PC-9 (cell line): ENCODE results near the gene TTC23. TPM values are rescaled to one million over a fixed set of nuclear protein-coding genes. Genes with fewer than 3 reads are reported as not detected.

Experiments used
- BruUV-seq: library from RNA; stranded (reverse); fragments of 400-500 nt; replicated peaks from 2 replicates; lab custom pipeline; 2021; lab: Mats Ljungman, UMichigan
- CTCF ChIA-PET: fragments of 300-600 bp; sonication (Branson Sonifier 250); formaldehyde crosslinking; loops from one replicate; lab custom pipeline; 2022; ENCODE audit warnings: antibody characterized with exemption; lab: Charles Lee
- POLR2A ChIA-PET: fragments of 300-600 bp; sonication (Branson Sonifier 250); formaldehyde crosslinking; loops from one replicate; lab custom pipeline; 2022; ENCODE audit warnings: antibody characterized with exemption; ENCODE audit not compliant: unreplicated experiment; lab: Charles Lee
- DNase-seq, 2 experiments: peaks; one replicate each; pipeline versions ENCODE4 v3.0.0 to v3.0.0-alpha.2; 2015 to 2022; ENCODE audit warnings: mixed read lengths in 1 of 2
- H2AFZ ChIP-seq: fragments of 200-600 bp; sonication (generic); 2 replicates; pipeline ENCODE4 v1.8.1; 2017; ENCODE audit warnings: antibody characterized with exemption
- H3F3A ChIP-seq: fragments of 200-600 bp; sonication (generic); 2 replicates; pipeline ENCODE4 v1.8.1; 2017; ENCODE audit warnings: antibody characterized with exemption, mild to moderate bottlenecking, low read depth; ENCODE audit not compliant: insufficient read depth
- H3K27ac ChIP-seq: fragments of 200-600 bp; sonication (generic); 2 replicates; pipeline ENCODE4 v1.6.1; 2016; ENCODE audit warnings: mixed run types
- H3K27me3 ChIP-seq: fragments of 200-600 bp; sonication (generic); 2 replicates; pipeline ENCODE4 v1.6.1; 2016; ENCODE audit warnings: low read depth, mixed run types; ENCODE audit not compliant: insufficient read depth
- H3K36me3 ChIP-seq: fragments of 200-600 bp; sonication (generic); 2 replicates; pipeline ENCODE4 v1.6.1; 2016; ENCODE audit warnings: low read depth, mixed run types
- H3K4me1 ChIP-seq: fragments of 200-600 bp; sonication (generic); replicated peaks from 2 replicates; pipeline ENCODE4 v1.6.1; 2016; ENCODE audit warnings: mixed run types; ENCODE audit not compliant: insufficient read depth
- H3K4me2 ChIP-seq: fragments of 200-600 bp; sonication (generic); 2 replicates; pipeline ENCODE4 v1.6.1; 2017; ENCODE audit warnings: mixed run types
- H3K4me3 ChIP-seq: fragments of 200-600 bp; sonication (generic); 2 replicates; pipeline ENCODE4 v1.6.1; 2016; ENCODE audit warnings: mixed run types
- H3K79me2 ChIP-seq: fragments of 200-600 bp; sonication (generic); 2 replicates; pipeline ENCODE4 v1.6.1; 2017; ENCODE audit warnings: low read depth, mixed run types
- H3K9me2 ChIP-seq: fragments of 200-600 bp; sonication (generic); 2 replicates; pipeline ENCODE4 v1.8.1; 2017; ENCODE audit warnings: mild to moderate bottlenecking; ENCODE audit not compliant: insufficient read depth
- H3K9me3 ChIP-seq: fragments of 200-600 bp; sonication (generic); 2 replicates; pipeline ENCODE4 v1.8.1; 2016; ENCODE audit warnings: low read depth; ENCODE audit not compliant: insufficient read depth
- H4K20me1 ChIP-seq: fragments of 200-600 bp; sonication (generic); 2 replicates; pipeline ENCODE4 v1.8.1; 2017; ENCODE audit not compliant: insufficient read depth
- CTCF ChIP-seq: fragments of 200-600 bp; sonication (generic); conservative IDR thresholded peaks from 2 replicates; pipeline ENCODE4 v1.6.1; 2017; ENCODE audit warnings: mixed run types, antibody characterized with exemption, mild to moderate bottlenecking, moderate library complexity
- EZH2 ChIP-seq: fragments of 200-600 bp; sonication (generic); IDR thresholded peaks from 2 replicates; pipeline ENCODE4 v1.8.0; 2017; ENCODE audit warnings: antibody characterized with exemption, low read depth
- intact Hi-C: fragments of 100-400 bp; cut with micrococcal nuclease; formaldehyde crosslinking; loops from one replicate; pipeline ENCODE4 v1.10.0; 2022; ENCODE audit not compliant: unreplicated experiment
- total RNA-seq: library from RNA; stranded (reverse); gene quantifications from 2 replicates; pipeline ENCODE4 v1.2.3, GENCODE V29; 2021

Gene TTC23
- total RNA-seq, 1 experiment from 2014 or later, result 18.4 TPM

GRCh38 chr15:99282121-99282520 is 32.7 kb upstream of the TTC23 start:
- Histone ChIP-seq H3K9me2 (0 out of 2 replicates have a peak, but pooled peaks cover 5% of the 10 kb centered on the region), H3K4me2 (no peak overlapping the region), H3F3A (no peaks in the 10 kb centered on the region), H3K27me3 (no peaks in the 10 kb centered on the region), H4K20me1 (no peaks in the 10 kb centered on the region), H3K79me2 (no peaks in the 10 kb centered on the region), H3K36me3 (no peaks in the 10 kb centered on the region), H3K4me1 (no peaks in the 10 kb centered on the region), H2AFZ (no peak overlapping the region), H3K27ac (no peak overlapping the region), H3K4me3 (no peak overlapping the region), H3K9me3 (no peaks in the 10 kb centered on the region)
- no peak for TF ChIP-seq CTCF
- no peak for TF ChIP-seq EZH2
- POLR2A ChIA-PET, result interaction anchor here (0.6 kb wide), 1 partner anchor 172 kb away, joined by 3 read pairs; no protein-coding TSS in a partner anchor
- CTCF ChIA-PET, result interaction anchor here (0.6 to 1.4 kb wide), 3 partner anchors 423 to 615 kb away, joined by 5 to 8 read pairs (median 8); no protein-coding TSS in a partner anchor
- BruUV-seq, result no TSS peak
- intact Hi-C loops, result loop anchor here (10.0 kb wide), 1 partner anchor 283 kb away; the partner anchor contains the start of gene MEF2A
- DNase-seq, result no peak

- Histone ChIP-seq H3K4me3 (no peak overlapping the region), H3K9me3 (no peaks in the 10 kb centered on the region), H3F3A (no peaks in the 10 kb centered on the region), H3K4me1 (no peaks in the 10 kb centered on the region), H3K79me2 (no peaks in the 10 kb centered on the region), H3K36me3 (no peaks in the 10 kb centered on the region), H3K27me3 (no peaks in the 10 kb centered on the region), H3K9me2 (no peaks in the 10 kb centered on the region), H3K27ac (no peak overlapping the region), H3K4me2 (no peak overlapping the region), H2AFZ (no peak overlapping the region), H4K20me1 (no peaks in the 10 kb centered on the region)
- CTCF ChIA-PET, result no interaction called here
- no peak for DNase-seq
- intact Hi-C loops, result loop anchor here (10.0 kb wide), 2 partner anchors 285 to 1325 kb away; partner anchors contain the start of genes ASB7, LINS1 and MEF2A
- BruUV-seq, result no TSS peak
- no peak for TF ChIP-seq EZH2
- no peak for TF ChIP-seq CTCF
- POLR2A ChIA-PET, result no interaction called here
Measured at GRCh38 chr15:99279827-99280226, 30.4 kb upstream of the TTC23 start.

GRCh38 chr15:99279290-99279689 is 29.9 kb upstream of the TTC23 start:
- H3K27me3 ChIP-seq, result no peaks in the 10 kb centered on the region
- ChIA-PET POLR2A (no interaction called here), CTCF (no interaction called here)
- H3F3A ChIP-seq, result no peaks in the 10 kb centered on the region
- H2AFZ ChIP-seq, result no peak overlapping the region
- intact Hi-C loops, result loop anchor here (10.0 kb wide), 1 partner anchor 1326 kb away; the partner anchor contains the start of genes ASB7 and LINS1
- DNase-seq, result no peak
- H4K20me1 ChIP-seq, result no peaks in the 10 kb centered on the region
- H3K9me3 ChIP-seq, result no peaks in the 10 kb centered on the region
- H3K27ac ChIP-seq, result no peak overlapping the region
- no peak overlapping the region for H3K4me3 ChIP-seq
- BruUV-seq, result no TSS peak
- H3K79me2 ChIP-seq, result no peaks in the 10 kb centered on the region
- no peaks in the 10 kb centered on the region for H3K4me1 ChIP-seq
- H3K4me2 ChIP-seq, result no peak overlapping the region
- TF ChIP-seq EZH2, result no peak
- no peak for TF ChIP-seq CTCF
- no peaks in the 10 kb centered on the region for H3K36me3 ChIP-seq
- no peaks in the 10 kb centered on the region for H3K9me2 ChIP-seq
